ENCODE measurements around the gene DCLK1.
"Not testable (repeated sequence)": the region's sequence is repeated elsewhere in the genome, so short reads cannot be mapped to it uniquely, and the experiment has no call there.

The DCLK1 gene

DNA sequence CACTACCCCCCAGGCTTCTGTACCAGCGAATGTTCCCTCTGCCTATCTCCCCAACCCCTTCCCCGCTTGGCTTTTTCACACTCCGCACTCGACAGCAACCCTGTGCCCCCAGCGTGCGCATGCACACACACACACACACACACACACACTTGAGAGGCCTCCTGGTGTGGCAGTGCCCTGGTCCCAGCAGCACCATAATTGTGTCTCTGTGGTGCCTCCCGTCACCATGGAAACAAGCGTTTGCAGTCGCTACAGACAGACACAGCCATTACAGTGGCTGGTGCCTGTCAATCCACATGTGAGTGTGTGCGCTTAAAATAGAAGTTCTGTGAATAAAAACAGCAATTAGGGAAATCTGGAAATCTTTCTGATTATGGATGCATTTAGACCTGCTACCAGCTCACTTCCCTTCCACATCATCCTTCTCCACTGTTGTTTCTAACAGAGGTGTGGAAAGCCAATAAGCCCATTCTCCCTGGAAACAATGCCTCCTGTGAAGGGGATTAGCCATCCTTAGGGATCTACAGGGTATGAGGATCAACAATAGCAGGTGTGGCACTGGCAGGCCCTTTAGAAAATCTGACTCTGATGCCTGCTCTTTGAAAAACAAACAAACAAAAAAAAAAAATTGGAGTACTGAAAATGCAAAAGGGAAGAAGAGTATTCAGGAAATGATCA lies 146.3 kb downstream of the DCLK1 start:
- no peak for DNase-seq (ENCODE audit: low read depth in 2 of 2)

DNA sequence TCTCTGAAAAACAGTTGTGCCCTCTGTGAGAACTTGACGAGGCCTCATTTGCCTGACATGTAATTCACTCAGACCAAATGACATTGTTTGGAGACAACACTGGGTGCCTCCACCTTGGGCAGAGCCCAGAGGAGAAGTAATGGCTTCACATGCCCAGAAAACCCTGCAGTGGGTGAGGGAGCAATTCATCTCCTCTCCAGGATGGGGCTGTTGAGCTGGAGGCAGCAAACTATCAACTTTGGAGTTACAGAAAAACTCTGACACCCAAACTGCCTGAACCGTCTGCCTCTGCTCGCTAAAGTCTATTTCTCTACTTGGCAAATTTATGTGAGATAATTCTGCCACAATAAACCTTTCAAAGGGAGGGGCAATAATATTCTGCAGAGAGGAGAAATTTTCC lies 146.9 kb downstream of the DCLK1 start:
- DNase-seq (ENCODE audit: low read depth in 2 of 2), result no peak

DNA sequence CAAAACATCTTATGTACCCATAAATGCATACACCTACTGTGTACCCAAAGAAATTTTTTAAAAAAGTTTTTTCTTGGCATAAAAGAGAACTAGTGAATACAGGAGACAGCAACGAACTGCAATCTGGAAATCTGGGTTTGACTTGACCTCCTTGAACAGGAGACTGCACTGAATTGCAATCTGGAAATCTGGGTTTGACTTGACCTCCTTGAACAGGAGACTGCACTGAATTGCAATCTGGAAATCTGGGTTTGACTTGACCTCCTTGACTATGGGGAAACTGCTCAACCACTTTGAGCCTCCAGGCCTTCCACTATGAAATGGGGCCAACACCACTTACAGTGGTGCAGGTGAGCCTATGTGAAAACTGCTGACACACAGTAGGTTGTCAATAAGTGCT lies 147.5 kb downstream of the DCLK1 start:
- not testable (repeated sequence) for DNase-seq (ENCODE audit: low read depth in 2 of 2)

DNA sequence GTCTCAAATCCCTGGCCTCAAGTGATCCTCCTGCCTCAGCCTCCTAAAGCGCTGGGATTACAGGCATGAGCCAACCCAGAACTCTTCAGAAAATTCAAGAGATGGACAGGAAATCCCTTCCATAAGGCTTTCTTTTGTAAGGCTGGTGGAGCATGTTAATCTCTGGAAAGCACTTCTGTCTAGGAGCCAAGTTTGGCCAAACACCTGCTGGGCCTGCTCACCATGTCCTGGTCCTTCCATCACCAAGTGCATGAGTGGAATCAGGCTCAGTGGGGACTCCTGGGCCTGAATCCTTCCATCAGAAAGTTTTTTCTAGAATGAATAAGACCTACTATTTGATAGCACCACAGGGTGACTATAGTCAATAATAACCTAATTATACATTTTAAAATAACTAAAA lies 148.0 kb downstream of the DCLK1 start:
- DNase-seq (ENCODE audit: low read depth in 2 of 2), result no peak

DNA sequence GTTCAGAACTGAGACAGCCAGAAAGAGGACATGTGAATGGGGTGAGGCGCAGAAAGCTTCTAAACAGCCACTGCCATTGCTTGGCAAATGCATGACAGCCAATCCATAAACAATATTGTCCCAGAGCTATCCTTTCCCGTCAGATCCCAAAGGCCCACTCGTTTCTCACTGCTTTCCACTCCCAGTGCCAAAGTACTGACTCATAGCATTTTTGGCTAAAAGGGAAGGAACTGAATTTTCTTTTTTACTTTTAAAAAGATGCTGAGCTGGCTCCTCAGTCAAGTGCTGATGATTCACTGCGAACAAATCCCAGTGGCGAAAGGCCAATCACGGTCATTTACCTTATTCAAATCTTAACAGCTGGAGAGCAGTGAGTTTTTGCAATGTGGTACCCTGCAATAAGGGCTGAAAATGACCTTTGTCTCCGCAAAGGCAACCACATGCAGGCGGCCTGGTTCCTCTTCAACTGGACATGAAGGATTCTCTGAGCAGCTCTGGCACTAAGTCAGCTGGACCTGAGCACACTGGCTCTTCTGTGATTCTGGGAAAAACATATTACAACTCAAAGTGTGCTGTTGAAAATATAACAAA lies 151.7 kb downstream of the DCLK1 start:
- no peak for DNase-seq (ENCODE audit: low read depth in 2 of 2)

DNA sequence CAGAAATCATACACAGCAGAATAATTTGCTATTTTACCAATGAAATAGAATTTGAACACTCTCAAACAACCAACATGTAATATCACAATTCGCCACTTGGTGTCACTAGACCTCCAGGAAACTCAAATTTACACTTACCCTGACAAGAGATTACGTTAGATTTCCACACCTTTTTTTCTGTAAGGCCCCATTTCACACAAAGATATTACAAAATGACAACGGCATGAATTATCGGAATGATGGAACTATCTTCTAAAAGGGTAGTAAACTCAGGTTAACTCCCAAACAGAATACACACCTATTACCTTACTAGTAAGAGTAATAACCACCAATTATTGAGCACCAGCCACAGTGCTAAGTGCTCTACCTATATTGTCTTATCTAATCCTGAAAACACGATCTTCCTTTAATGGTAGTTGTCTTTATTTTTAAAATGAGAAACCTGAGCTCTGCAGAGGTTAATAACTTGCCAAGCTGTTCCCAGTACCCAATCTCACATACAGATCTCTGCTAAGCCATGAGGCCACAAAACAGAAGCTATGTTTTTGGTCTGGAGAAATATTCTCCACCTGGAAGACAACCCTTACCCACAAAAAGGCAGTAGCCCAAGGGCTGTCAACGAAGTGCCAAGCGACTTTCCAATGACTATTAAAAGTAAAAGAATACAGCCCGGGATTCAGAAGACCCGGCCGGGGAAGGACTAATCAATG lies 152.4 kb downstream of the DCLK1 start:
- DNase-seq (ENCODE audit: low read depth in 2 of 2), result no peak

DNA sequence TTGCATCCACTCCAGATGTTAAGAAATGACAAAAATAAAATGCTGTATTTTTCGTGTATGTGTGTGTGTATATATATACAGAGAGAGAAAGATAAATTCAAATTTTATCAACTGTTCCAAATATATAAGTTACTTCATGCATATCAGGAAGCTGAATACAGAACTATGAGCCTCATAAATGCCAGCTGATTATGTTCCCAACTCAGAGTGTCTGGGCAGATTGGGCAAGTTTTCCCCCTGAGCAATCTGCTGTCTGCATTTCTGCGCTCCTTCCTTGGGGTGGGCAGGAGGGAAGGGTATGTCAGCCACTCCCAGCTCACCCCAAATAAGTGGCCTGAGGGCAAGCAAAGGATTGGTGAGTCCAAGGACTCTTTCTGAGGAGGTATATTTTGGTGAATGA lies 154.1 kb downstream of the DCLK1 start:
- DNase-seq (ENCODE audit: low read depth in 2 of 2), result no peak

DNA sequence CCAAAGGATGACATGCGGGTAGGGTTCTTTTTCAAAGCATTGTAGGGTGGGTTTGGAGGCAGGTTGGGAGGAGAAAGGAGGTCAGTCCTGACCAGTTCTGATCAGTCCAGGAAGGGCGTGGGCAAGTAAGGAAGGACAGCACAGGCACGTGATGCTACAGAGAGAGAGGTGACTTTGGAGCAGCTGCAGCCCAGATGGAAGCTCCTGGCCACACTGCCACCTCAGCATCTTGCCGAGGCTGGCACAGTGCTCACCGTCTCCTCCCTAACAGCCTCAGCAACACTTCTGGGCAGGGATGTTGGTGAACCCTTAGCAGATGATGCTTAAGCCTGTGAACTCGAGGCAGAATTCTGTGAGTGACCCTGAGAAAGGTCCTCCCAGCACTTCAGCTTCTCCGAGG lies 155.1 kb downstream of the DCLK1 start:
- no peak for DNase-seq (ENCODE audit: low read depth in 2 of 2)

DNA sequence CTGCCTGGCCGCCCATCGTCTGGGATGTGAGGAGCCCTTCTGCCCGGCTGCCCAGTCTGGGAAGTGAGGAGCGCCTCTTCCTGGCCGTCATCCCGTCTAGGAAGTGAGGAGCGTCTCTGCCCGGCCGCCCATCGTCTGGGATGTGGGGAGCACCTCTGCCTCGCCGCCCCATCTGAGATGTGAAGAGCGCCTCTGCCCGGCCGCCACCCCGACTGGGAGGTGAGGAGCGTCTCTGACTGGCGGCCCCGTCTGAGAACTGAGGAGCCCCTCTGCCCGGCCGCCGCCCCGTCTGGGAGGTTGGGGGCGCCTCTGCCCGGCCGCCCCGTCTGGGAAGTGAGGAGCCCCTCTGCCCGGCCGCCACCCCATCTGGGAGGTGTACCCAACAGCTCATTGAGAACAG lies 164.2 kb downstream of the DCLK1 start:
- DNase-seq (ENCODE audit: low read depth in 2 of 2), result not testable (repeated sequence)

DNA sequence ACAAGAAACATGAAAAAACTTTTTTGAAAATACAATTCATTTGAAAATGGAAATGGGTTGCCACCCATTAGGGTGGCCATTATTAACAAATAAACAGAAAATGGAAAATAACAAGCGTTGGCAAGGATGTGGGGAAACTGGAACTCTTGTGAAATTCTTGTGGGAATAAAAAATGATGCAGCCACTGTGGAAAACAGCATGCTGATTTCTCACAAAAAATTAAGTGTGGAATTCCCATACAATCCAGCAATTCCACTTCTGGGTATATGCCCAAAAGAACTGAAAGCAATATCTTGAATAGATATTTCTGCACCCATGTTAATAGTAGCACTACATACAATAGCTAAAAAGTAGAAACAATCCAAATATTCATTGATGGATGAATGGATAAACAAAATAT lies 165.2 kb downstream of the DCLK1 start:
- DNase-seq (ENCODE audit: low read depth in 2 of 2), result no peak

DNA sequence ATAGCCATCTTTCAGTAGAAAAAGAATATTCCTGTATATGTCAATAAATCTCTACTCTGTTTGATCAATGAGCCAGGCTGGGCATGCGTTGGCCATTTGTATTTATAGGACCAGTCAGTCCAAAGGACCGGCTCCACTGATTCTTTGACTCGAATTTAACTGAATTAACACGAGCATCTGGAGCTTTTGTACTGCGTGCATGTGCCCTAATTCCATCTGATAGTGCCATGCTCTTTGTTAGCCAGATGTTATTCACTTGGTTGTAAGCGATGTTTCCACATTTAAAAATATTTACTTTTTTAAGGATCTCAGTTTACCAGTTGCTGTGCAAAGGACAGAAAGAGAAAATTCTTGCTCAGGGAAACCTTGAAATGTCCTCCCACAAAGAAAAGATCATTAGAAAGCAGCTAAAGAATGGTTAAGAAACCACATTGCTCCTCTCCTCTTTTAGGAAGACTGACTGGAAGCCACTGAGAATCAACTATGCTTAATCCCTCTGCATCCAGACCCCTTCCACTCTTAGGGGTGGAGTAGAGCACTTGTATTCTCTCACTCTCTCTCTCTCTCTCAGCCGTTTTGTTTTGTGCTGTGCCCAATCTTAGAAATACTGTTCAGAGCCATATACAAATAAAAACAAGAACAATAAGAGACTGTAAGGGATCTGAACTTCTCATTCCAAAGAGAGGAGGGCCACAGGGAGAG lies 165.8 kb downstream of the DCLK1 start:
- no peak for DNase-seq (ENCODE audit: low read depth in 2 of 2)

DNA sequence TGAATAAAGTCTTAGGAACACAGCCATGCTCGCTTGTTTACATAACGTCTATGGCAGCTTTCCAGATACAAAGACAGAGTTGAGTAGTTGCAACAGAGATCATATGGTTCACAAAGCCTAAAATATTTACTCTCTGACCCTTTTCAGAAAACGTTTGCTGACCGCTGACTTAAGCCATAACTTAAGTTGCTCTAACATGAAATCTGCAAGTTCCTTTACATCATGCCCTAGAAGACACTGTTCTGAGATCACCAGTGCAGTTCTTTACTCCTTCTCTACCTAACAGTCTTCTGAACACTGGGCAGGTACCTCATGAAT lies 166.4 kb downstream of the DCLK1 start:
- no peak for DNase-seq (ENCODE audit: low read depth in 2 of 2)

DNA sequence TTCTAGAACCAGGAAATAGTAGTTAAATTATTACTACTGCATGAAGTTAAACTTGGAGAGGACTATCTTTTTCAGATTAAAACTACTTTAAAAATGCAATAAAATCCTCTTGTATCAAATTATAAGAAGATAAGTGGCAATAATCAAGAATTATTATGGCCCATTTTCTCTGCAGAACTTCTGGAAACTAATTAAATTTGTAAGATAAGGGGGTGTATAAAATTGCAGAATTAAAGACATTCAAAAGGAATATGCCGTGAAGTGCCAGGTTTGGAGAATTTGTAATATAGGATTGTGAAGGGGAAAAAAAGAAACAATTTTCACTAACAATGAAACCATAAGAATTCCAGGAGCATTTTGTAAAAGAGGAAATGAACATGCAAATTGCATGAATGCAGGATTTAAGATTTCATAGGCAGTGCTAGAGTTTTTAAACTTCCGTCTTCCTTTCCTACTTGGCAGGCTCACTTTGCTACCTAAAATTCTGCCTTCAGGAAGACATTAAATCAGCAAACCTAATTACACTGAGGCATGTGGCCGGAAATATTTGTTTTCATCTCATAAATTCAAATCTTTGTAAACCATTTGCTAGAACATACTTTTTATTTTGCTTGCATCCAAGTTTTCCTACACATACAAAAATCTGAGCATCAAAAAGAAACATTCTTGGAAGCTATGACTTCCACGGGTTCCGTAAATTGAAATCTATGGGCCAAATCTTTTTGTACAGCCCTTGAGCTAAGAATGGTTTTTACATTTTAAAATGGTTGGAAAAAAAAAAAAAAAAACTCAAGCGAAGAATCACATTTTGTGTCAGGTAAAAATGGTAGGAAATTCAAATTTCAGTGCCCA lies 166.9 kb downstream of the DCLK1 start:
- DNase-seq (ENCODE audit: low read depth in 2 of 2), result no peak

DNA sequence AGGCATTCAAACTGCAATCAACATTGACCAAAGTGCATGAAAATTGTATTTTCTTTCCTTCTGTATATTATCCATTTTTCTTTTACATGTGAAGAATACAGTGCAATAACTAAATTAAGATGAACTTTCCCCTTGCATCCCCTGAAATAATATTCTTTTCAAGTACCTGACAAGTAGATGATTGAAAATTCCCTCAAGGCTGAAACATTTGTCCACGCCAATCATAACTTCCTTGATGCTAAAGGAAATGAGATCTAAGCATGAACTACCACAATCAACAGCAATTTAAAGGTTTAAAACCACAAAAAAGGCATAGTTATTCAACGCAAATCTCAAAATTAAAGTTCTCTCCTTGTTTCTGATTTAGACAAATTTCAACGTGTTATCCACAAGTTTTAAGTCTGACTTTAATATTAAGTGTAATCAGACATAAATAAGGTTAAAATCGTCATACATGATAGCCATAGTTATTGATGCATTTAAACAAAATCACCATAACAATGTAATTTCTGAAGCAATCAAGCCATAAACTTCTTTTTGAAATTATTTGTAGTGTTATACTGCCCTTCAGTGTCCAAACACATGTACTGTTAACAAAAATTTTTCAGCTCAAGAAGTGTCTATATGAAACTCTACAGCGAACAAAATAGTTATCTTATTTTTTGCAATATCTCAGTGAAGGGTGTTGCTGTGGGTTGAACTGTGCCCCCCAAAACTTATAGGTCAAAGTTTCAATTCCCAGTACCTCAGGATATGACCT lies 169.5 kb downstream of the DCLK1 start:
- DNase-seq (ENCODE audit: low read depth in 2 of 2), result no peak

DNA sequence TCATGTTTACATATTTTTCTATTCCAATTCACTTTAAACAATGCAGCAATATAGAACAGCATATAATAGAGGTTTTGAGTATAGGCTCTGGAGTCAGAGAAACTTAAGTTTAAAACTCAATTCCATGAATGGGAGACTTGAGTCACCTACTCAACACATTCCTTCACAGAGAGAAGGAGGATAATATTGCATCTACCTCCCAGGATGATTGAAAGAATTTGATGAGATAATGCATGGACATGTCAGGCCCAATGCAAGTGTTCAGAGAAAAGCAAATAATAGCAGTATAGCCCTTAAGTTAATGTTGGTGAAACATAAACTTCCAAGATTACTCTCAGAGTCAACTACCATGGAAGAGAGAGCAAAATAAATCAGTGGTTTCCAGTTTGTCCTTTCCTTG lies 170.2 kb downstream of the DCLK1 start:
- DNase-seq (ENCODE audit: low read depth in 2 of 2), result no peak

DNA sequence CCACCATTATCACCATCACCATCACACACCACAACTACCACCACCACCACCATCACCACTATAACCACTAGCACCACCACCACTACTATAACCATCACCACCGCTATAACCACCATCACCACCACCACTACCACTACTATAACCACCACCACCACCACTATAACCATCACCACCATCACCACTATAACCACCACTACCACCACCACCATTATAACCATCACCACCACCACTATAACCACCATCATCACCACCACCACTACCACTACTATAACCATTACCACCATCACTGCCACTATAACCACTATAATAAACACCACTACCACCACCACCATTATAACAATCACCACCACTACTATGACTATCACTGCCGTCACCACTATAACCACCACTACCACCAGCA lies 173.2 kb downstream of the DCLK1 start:
- DNase-seq (ENCODE audit: low read depth in 2 of 2), result no peak

DNA sequence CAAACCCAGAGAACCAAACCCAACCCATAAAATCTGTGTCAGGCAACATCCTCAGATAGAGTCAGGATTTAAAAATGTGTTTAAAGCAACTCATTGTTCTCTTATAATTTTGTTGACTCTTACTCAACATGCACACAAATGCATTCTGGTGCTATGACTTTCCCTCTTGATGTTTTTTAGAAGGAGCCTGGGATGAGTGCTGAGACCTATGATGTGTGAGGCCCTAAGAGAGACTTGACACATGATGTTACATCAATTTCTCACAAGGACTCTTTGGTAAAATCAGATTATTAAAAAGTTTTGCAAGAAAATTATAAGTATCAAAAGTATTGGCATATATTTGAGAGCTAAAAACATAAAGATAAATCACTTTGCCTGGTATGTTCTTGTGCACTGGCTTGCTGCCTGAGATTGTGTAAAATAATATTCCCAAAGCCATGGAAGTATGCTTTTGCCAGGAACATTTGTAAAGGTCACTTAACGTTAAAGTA lies 173.9 kb downstream of the DCLK1 start:
- no peak for DNase-seq (ENCODE audit: low read depth in 2 of 2)

DNA sequence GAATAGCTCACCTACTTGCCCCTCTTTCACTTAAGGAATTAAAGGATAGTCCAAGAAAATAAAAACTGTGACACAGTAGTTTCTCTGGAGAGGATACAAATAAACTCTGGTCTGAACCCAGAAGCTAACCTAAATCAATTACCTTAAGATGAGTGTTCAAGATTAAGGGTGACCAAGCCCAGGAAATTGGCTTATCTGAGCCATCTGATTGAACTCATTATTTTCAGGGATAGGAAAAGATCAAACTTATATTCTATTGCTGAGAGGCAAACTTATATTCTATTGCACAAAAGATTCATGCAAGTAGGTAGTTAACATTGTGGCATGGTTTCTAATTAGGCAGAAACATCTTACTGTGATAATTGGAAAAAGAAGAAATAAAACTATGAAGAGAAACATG lies 175.1 kb downstream of the DCLK1 start:
- no peak for DNase-seq (ENCODE audit: low read depth in 2 of 2)

DNA sequence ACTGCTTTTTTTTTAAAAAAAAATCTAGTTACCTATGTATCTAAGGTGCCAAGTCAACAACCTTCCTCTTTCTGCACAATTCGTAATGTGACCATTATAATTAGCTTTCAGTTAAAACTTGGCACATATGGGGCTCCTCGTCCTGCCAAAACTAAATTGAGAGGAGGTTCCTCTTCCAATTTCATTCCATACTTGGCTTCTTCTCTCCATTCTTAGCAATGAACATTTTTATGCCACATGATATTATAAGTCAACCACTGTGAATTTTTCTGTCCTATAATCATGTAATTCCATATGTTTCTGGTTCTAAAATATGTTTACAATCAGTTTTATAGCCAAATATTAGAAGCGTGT lies 177.0 kb downstream of the DCLK1 start:
- no peak for DNase-seq (ENCODE audit: low read depth in 2 of 2)

DNA sequence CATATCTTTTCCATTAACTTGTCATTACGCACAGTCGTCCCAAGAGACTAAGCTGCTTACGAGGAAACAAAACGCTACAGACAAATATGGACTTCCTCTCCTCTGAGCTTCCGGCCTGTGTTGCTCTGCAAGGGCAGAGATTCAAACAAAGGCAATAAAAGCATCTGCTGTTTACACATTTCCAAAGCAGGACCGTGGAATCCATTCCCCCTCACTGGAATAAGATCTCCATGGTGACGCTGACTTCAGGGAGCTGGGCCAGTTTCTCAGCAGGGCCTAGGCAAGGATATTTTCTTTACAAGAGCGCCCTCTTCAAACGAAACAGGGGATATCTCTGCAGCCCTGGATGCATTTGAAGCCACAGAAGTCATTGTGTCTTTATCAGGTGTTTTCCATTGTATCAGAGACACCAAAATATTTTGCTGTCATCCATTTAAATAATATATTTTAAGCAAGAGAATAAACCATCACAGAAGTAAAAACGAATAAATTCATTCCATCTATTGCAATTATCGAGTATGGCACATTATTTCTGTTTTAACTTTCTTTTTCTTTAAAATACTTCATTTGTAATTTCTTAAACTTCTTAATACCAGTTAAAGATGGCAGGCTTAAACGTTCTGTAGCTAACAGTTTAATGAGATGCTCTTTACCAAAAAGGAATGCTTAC lies 177.5 kb downstream of the DCLK1 start:
- no peak for DNase-seq (ENCODE audit: low read depth in 2 of 2)

DNA sequence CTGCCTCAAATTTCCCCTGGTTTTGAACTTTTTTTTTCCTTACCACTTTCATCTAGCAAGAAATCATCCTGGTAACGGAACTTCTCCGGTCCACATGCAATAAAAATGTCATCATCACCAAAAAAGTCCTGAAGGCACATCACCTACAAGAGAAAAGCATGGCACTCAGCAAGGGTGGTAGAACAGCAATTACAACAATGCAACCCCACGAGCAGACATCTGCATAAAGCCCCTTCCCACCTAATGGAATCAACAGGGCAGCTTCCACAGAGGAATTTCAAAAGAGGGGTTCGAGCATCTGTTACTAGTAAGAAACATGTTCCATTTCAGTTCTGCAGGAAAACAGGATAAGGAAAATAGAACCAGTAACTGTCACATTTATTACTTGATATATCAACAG lies 183.9 kb downstream of the DCLK1 start:
- no peak for DNase-seq (ENCODE audit: low read depth in 2 of 2)
